Parathyroid adenoma (tissue), 2 donors: ENCODE measurements around the gene HERC5.

Experiments used
- H2AFZ ChIP-seq: fragments of 300-600 bp; sonication (generic); one replicate; pipeline ENCODE4 v1.7.0; 2017; ENCODE audit warnings: antibody characterized with exemption, mild to moderate bottlenecking
- H3K27ac ChIP-seq: fragments of 300-600 bp; sonication (generic); one replicate; pipeline ENCODE4 v1.7.0; 2017
- H3K27me3 ChIP-seq: fragments of 300-600 bp; sonication (generic); one replicate; pipeline ENCODE4 v1.7.0; 2017; ENCODE audit warnings: low read length; ENCODE audit not compliant: control insufficient read depth, insufficient read depth
- H3K36me3 ChIP-seq: fragments of 300-600 bp; sonication (generic); one replicate; pipeline ENCODE4 v1.7.0; 2017; ENCODE audit warnings: low read length; ENCODE audit not compliant: control insufficient read depth, insufficient read depth
- H3K4me1 ChIP-seq: fragments of 300-600 bp; sonication (generic); one replicate; pipeline ENCODE4 v1.7.0; 2017; ENCODE audit warnings: control low read depth
- H3K4me2 ChIP-seq: fragments of 300-600 bp; sonication (generic); one replicate; pipeline ENCODE4 v1.7.0; 2017; ENCODE audit warnings: low read length
- H3K4me3 ChIP-seq: fragments of 300-600 bp; sonication (generic); one replicate; pipeline ENCODE4 v1.7.0; 2017; ENCODE audit warnings: low read depth, low read length
- H3K79me2 ChIP-seq: fragments of 300-600 bp; sonication (generic); one replicate; pipeline ENCODE4 v1.7.0; 2017; ENCODE audit warnings: control low read depth
- H3K9ac ChIP-seq: fragments of 300-600 bp; sonication (generic); one replicate; pipeline ENCODE4 v1.7.0; 2017; ENCODE audit warnings: mild to moderate bottlenecking
- H3K9me3 ChIP-seq: fragments of 300-600 bp; sonication (generic); one replicate; pipeline ENCODE4 v1.7.0; 2017; ENCODE audit warnings: low read length; ENCODE audit not compliant: control insufficient read depth
- TF ChIP-seq, protein P1 (sequence below): fragments of 300-600 bp; sonication (generic); IDR thresholded peaks from one replicate; pipeline ENCODE4 v1.7.0; 2017; ENCODE audit warnings: antibody characterized with exemption, mild to moderate bottlenecking
- donor health status: primary hyperparathyroidism.

HERC5 gene

GRCh38 chr4:88526221-88526815 is 69.4 kb downstream of the HERC5 start:
- H3K4me2 ChIP-seq, result no peak overlapping the region
- H3K79me2 ChIP-seq, result no peaks in the 10 kb centered on the region
- no peak overlapping the region for H3K27ac ChIP-seq
- no peaks in the 10 kb centered on the region for H3K9me3 ChIP-seq
- H3K4me3 ChIP-seq, result no peak overlapping the region
- peaks cover 7% of the 10 kb centered on the region for H3K4me1 ChIP-seq
- no peak overlapping the region for H3K9ac ChIP-seq
- no peaks in the 10 kb centered on the region for H3K36me3 ChIP-seq
- H2AFZ ChIP-seq, result no peak overlapping the region
- TF ChIP-seq, protein P1, sequence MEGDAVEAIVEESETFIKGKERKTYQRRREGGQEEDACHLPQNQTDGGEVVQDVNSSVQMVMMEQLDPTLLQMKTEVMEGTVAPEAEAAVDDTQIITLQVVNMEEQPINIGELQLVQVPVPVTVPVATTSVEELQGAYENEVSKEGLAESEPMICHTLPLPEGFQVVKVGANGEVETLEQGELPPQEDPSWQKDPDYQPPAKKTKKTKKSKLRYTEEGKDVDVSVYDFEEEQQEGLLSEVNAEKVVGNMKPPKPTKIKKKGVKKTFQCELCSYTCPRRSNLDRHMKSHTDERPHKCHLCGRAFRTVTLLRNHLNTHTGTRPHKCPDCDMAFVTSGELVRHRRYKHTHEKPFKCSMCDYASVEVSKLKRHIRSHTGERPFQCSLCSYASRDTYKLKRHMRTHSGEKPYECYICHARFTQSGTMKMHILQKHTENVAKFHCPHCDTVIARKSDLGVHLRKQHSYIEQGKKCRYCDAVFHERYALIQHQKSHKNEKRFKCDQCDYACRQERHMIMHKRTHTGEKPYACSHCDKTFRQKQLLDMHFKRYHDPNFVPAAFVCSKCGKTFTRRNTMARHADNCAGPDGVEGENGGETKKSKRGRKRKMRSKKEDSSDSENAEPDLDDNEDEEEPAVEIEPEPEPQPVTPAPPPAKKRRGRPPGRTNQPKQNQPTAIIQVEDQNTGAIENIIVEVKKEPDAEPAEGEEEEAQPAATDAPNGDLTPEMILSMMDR, result no peak
- no peaks in the 10 kb centered on the region for H3K27me3 ChIP-seq

- Histone ChIP-seq H3K36me3 (no peaks in the 10 kb centered on the region), H3K9ac (no peak overlapping the region), H3K27ac (no peak overlapping the region), H3K4me1 (peaks cover 7% of the 10 kb centered on the region), H3K4me3 (no peak overlapping the region), H3K9me3 (no peaks in the 10 kb centered on the region), H3K4me2 (no peak overlapping the region), H3K27me3 (no peaks in the 10 kb centered on the region), H2AFZ (no peak overlapping the region), H3K79me2 (no peaks in the 10 kb centered on the region)
- TF ChIP-seq, protein P1, result no peak
Measured at GRCh38 chr4:88527787-88528186, 70.9 kb downstream of the HERC5 start.

- Histone ChIP-seq H3K4me1 (peaks cover 7% of the 10 kb centered on the region), H3K4me3 (no peak overlapping the region), H3K36me3 (no peaks in the 10 kb centered on the region), H3K9me3 (no peaks in the 10 kb centered on the region), H2AFZ (no peak overlapping the region), H3K27me3 (no peaks in the 10 kb centered on the region), H3K79me2 (no peaks in the 10 kb centered on the region), H3K9ac (no peak overlapping the region), H3K4me2 (no peak overlapping the region), H3K27ac (no peak overlapping the region)
- TF ChIP-seq, protein P1, result no peak
Measured at GRCh38 chr4:88528861-88529260, 71.9 kb downstream of the HERC5 start.

DNA sequence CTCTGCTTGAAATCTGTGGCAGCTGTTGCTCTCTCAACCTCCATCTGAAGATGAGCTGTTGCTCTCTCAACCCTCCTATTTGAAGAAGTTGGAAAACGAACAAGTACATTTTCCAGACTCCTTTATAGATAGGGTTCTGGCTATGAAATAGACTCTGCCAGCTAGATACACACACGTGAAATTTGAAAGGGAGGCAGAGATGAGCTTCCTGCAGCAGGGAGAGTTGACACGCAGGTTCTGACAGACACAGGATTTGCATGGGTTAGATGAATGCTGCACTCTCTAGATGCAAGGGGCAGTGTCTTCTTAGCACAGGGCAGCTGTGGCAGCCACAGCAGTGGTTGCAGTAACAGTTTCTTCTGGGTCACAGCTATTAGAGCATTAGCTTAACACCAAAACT is 74.6 kb downstream of the HERC5 start:
- H2AFZ ChIP-seq, result no peak overlapping the region
- no peaks in the 10 kb centered on the region for H3K79me2 ChIP-seq
- no peak overlapping the region for H3K4me2 ChIP-seq
- H3K4me1 ChIP-seq, result no peaks in the 10 kb centered on the region
- H3K27ac ChIP-seq, result no peak overlapping the region
- no peaks in the 10 kb centered on the region for H3K36me3 ChIP-seq
- H3K27me3 ChIP-seq, result no peaks in the 10 kb centered on the region
- H3K9ac ChIP-seq, result no peak overlapping the region
- TF ChIP-seq, protein P1, result no peak
- H3K4me3 ChIP-seq, result no peak overlapping the region
- H3K9me3 ChIP-seq, result no peaks in the 10 kb centered on the region

DNA sequence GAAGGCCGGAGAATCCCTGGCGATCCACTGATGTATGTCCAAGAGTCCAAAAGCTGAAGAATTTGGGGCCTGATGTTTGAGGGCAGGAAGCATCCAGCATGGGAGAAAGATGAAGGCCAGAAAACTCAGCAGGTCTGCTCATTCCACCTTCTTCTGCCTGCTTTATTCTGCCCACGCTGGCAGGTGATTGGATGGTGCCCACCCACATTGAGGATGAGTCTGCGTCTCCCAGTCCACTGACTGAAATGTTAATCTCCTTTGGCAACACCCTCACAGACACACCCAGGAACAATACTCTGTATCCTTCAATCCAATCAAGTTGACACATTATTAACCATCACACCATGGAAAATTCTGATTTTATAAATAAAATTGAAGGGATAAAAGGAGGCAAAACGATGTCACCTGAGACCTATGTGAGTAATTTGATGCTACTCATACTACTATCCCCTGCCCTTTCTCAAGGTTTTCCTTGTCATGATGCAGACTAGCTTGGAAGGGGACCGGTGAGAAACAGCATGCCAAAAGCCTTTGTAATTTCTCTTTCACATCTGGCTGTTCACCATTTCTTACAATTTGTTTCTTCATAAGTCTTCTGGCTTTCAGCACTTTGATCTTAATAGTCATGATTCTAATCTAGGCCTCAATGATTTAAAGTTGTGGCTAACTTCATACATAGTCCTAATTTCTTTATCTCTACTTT is 76.3 kb downstream of the HERC5 start:
- Histone ChIP-seq H3K4me3 (no peak overlapping the region), H3K4me1 (no peaks in the 10 kb centered on the region), H3K9me3 (no peaks in the 10 kb centered on the region), H3K9ac (no peak overlapping the region), H3K27ac (no peak overlapping the region), H3K27me3 (no peaks in the 10 kb centered on the region), H3K36me3 (no peaks in the 10 kb centered on the region), H3K79me2 (no peaks in the 10 kb centered on the region), H3K4me2 (no peak overlapping the region), H2AFZ (no peak overlapping the region)
- TF ChIP-seq, protein P1, result no peak
